Measurements from ENCODE around the gene RBM12. TPM values are rescaled to one million over a fixed set of nuclear protein-coding genes. Genes with fewer than 3 reads are reported as not detected.

The RBM12 gene
- total RNA-seq, 2 experiments from 2014 or later = 66.3 to 152 TPM

DNA sequence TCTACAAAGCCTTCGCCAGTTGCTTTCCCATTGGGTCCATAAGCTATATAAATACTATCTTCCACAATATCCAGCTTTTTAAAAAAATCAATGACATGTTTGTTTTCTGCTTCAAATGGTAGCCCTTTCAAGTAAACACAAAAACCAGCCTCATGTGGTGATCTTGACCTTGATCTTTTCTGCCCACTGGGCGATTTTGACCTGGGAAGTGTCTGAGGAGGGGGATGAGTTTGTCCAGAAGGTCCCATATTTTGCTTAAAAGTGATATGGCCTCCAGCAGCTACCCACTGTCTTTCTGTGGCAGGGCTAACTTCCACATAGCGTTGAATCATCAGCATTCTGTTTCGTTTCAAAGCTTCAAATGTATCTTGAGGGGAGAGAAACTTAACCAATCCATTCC lies 10.8 kb downstream of the RBM12 start:
- TF ChIP-seq, protein P1, sequence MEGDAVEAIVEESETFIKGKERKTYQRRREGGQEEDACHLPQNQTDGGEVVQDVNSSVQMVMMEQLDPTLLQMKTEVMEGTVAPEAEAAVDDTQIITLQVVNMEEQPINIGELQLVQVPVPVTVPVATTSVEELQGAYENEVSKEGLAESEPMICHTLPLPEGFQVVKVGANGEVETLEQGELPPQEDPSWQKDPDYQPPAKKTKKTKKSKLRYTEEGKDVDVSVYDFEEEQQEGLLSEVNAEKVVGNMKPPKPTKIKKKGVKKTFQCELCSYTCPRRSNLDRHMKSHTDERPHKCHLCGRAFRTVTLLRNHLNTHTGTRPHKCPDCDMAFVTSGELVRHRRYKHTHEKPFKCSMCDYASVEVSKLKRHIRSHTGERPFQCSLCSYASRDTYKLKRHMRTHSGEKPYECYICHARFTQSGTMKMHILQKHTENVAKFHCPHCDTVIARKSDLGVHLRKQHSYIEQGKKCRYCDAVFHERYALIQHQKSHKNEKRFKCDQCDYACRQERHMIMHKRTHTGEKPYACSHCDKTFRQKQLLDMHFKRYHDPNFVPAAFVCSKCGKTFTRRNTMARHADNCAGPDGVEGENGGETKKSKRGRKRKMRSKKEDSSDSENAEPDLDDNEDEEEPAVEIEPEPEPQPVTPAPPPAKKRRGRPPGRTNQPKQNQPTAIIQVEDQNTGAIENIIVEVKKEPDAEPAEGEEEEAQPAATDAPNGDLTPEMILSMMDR (conservative IDR thresholded peaks at IDR 0.05; ENCODE audit: low read length) = no peak
- no peak for TF ChIP-seq EZH2phosphoT487 (IDR thresholded peaks at IDR 0.05; ENCODE audit: borderline replicate concordance, low read depth, low read length)
- no peak for DNase-seq (ENCODE audit: low spot score)
- no TSS peak for BruUV-seq (replicated peaks)
- Histone ChIP-seq H3K36me3 (ENCODE audit: insufficient read depth, low read length) (peaks cover 97% of the 10 kb centered on the region), H3K4me2 (ENCODE audit: low read length) (no peak overlapping the region), H3K27ac (ENCODE audit: low read depth, low read length, poor library complexity, severe bottlenecking) (no peak overlapping the region), H3K4me1 (ENCODE audit: insufficient read depth, low read length, poor library complexity, severe bottlenecking) (peaks cover 9% of the 10 kb centered on the region), H4K20me1 (ENCODE audit: insufficient read depth, low read length) (peaks cover 32% of the 10 kb centered on the region), H3K79me2 (ENCODE audit: insufficient read depth, low read depth, low read length) (peaks cover 100% of the 10 kb centered on the region), H2AFZ (ENCODE audit: low read length) (no peak overlapping the region), H3K4me3 (ENCODE audit: low read depth, low read length, poor library complexity, severe bottlenecking) (no peak overlapping the region), H3K9me3 (ENCODE audit: low read length) (no peaks in the 10 kb centered on the region), H3K9me2 (ENCODE audit: insufficient read depth, low read length) (no peaks in the 10 kb centered on the region)
- POLR2A ChIA-PET = no interaction called here
- intact Hi-C loops (cut with micrococcal nuclease; ENCODE audit: unreplicated experiment) = no loop called here
- CTCF ChIA-PET (ENCODE audit: unreplicated experiment) = no interaction called here

DNA sequence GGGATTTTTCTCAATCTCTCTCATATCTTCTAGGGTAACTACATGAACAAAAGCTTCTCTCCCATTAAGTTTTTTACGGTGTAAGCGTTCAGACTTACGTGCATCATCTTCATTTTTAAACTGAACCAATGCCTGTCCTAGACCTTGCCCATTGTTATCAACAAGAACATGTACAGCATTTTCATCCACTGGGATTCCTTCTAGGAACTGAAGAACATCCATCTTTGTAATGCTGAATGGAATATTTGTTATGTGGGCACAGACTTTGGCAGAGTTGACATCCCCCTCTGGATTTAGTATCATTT lies 11.3 kb downstream of the RBM12 start:
- H3K79me2 ChIP-seq (ENCODE audit: insufficient read depth, low read depth, low read length) = peaks cover 100% of the 10 kb centered on the region
- no peak for DNase-seq (ENCODE audit: low spot score)
- H3K27ac ChIP-seq (ENCODE audit: low read depth, low read length, poor library complexity, severe bottlenecking) = no peak overlapping the region
- intact Hi-C loops (cut with micrococcal nuclease; ENCODE audit: unreplicated experiment) = no loop called here
- H3K36me3 ChIP-seq (ENCODE audit: insufficient read depth, low read length) = peaks cover 97% of the 10 kb centered on the region
- H4K20me1 ChIP-seq (ENCODE audit: insufficient read depth, low read length) = peaks cover 31% of the 10 kb centered on the region
- no peaks in the 10 kb centered on the region for H3K9me2 ChIP-seq (ENCODE audit: insufficient read depth, low read length)
- no peak overlapping the region for H3K4me2 ChIP-seq (ENCODE audit: low read length)
- ChIA-PET POLR2A (no interaction called here), CTCF (ENCODE audit: unreplicated experiment) (no interaction called here)
- TF ChIP-seq, protein P1 (conservative IDR thresholded peaks at IDR 0.05; ENCODE audit: low read length) = no peak
- no peak for TF ChIP-seq EZH2phosphoT487 (IDR thresholded peaks at IDR 0.05; ENCODE audit: borderline replicate concordance, low read depth, low read length)
- TSS peak; percentile 13 for BruUV-seq (replicated peaks)
- H3K4me1 ChIP-seq (ENCODE audit: insufficient read depth, low read length, poor library complexity, severe bottlenecking) = peaks cover 8% of the 10 kb centered on the region
- H2AFZ ChIP-seq (ENCODE audit: low read length) = no peak overlapping the region
- H3K4me3 ChIP-seq (ENCODE audit: low read depth, low read length, poor library complexity, severe bottlenecking) = no peak overlapping the region
- no peaks in the 10 kb centered on the region for H3K9me3 ChIP-seq (ENCODE audit: low read length)

DNA sequence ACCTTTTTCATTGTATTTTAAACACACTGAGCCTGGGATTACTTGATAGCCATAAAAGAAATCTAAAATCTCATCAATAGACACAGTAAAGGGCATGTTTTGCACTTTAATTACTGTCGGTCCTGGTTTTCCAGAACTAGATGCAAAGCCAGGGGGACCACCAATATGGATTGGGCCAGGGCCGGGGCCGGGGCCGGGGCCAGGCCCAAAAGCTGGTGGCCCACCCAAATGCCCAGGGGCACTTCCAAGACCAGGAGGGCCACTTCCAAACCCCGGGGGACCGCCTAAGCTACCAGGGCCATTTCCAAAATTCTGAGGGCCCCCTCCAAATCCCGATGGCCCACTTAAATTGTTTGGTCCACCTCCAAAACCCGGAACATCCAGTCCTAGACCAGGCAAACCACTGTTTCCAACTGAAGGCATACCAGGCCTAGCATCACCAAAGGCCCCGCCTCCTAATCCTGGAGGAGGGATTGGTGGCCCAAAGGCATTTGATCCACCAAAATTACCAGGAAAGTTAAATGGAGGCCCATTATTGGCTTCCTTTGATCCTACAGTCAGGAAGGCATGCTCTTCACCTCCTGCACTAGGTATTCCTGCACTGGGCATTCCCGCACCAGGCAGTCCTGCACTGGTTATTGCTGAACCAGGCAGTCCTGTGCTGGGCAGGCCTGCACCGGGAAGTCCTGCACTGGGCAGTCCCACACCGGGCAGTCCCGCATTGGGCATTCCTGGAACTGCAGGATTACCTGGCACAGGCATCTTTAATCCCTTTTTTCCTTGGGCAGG lies 11.9 kb downstream of the RBM12 start:
- no peak for TF ChIP-seq EZH2phosphoT487 (IDR thresholded peaks at IDR 0.05; ENCODE audit: borderline replicate concordance, low read depth, low read length)
- TF ChIP-seq, protein P1 (conservative IDR thresholded peaks at IDR 0.05; ENCODE audit: low read length) = no peak
- no peak overlapping the region for H2AFZ ChIP-seq (ENCODE audit: low read length)
- ChIA-PET POLR2A (interaction anchor here (1.2 kb wide), 1 partner anchor 8 kb away, joined by 4 read pairs; no protein-coding TSS in a partner anchor), CTCF (ENCODE audit: unreplicated experiment) (no interaction called here)
- H3K4me2 ChIP-seq (ENCODE audit: low read length) = no peak overlapping the region
- peaks cover 27% of the 10 kb centered on the region for H4K20me1 ChIP-seq (ENCODE audit: insufficient read depth, low read length)
- no peaks in the 10 kb centered on the region for H3K9me3 ChIP-seq (ENCODE audit: low read length)
- H3K4me1 ChIP-seq (ENCODE audit: insufficient read depth, low read length, poor library complexity, severe bottlenecking) = peaks cover 8% of the 10 kb centered on the region
- intact Hi-C loops (cut with micrococcal nuclease; ENCODE audit: unreplicated experiment) = no loop called here
- peaks cover 98% of the 10 kb centered on the region for H3K36me3 ChIP-seq (ENCODE audit: insufficient read depth, low read length)
- no peak for DNase-seq (ENCODE audit: low spot score)
- H3K27ac ChIP-seq (ENCODE audit: low read depth, low read length, poor library complexity, severe bottlenecking) = no peak overlapping the region
- H3K4me3 ChIP-seq (ENCODE audit: low read depth, low read length, poor library complexity, severe bottlenecking) = no peak overlapping the region
- BruUV-seq (replicated peaks) = no TSS peak
- no peaks in the 10 kb centered on the region for H3K9me2 ChIP-seq (ENCODE audit: insufficient read depth, low read length)
- peaks cover 98% of the 10 kb centered on the region for H3K79me2 ChIP-seq (ENCODE audit: insufficient read depth, low read depth, low read length)

All from OCI-LY7 (cell line).